ENCODE results near the gene DDX51. TPM values are rescaled to one million over a fixed set of nuclear protein-coding genes. Genes with fewer than 3 reads are reported as not detected.

The DDX51 gene
- total and polyA plus RNA-seq, 2 of the 13 experiments (the other 11 are each of a cell fraction or from before 2014, with no cell fraction given) = 10.1 TPM

GRCh38 chr12:132144115-132144809 lies at the start of gene DDX51, which contains the start of gene NOC4L (continued):
- TF ChIP-seq ZFP36L2 (CRISPR knock-in tag; IDR thresholded peaks at IDR 0.05) (no peak), RBM39 (IDR thresholded peaks at IDR 0.05; ENCODE audit: low read depth, low read length, poor library complexity, severe bottlenecking) (peak; percentile 55), SNAPC5 (CRISPR knock-in tag; IDR thresholded peaks at IDR 0.05; ENCODE audit: borderline replicate concordance) (no peak), ZNF460 (CRISPR knock-in tag; IDR thresholded peaks at IDR 0.05; ENCODE audit: borderline replicate concordance) (no peak), ATF5 (CRISPR knock-in tag; IDR thresholded peaks at IDR 0.05; ENCODE audit: low read depth) (no peak), ZMAT3 (CRISPR knock-in tag; conservative IDR thresholded peaks at IDR 0.05) (0 out of 2 replicates have a peak, but pooled peaks have one; percentile 62), MXD1 (CRISPR knock-in tag; IDR thresholded peaks at IDR 0.05) (peak; percentile 96), SIX1 (CRISPR knock-in tag; IDR thresholded peaks at IDR 0.05; ENCODE audit: borderline replicate concordance) (no peak), GFI1 (CRISPR knock-in tag; IDR thresholded peaks at IDR 0.05; ENCODE audit: borderline replicate concordance) (no peak), HOXA3 (CRISPR knock-in tag; IDR thresholded peaks at IDR 0.05) (peak; percentile 100), DBP (CRISPR knock-in tag; IDR thresholded peaks at IDR 0.05; ENCODE audit: not compliant biosample characterization) (no peak), NFKB2 (CRISPR knock-in tag; IDR thresholded peaks at IDR 0.05; ENCODE audit: borderline replicate concordance) (peak; percentile 64; the same call in 1 of the 2 replicates), ELF1 (CRISPR knock-in tag; IDR thresholded peaks at IDR 0.05) (peak; percentile 92), PHB2 (IDR thresholded peaks at IDR 0.05; ENCODE audit: partially characterized antibody) (no peak), ZNF644 (CRISPR knock-in tag; IDR thresholded peaks at IDR 0.05; ENCODE audit: low read depth) (no peak), ZNF280B (CRISPR knock-in tag; IDR thresholded peaks at IDR 0.05; ENCODE audit: borderline replicate concordance) (no peak), SCMH1 (CRISPR knock-in tag; IDR thresholded peaks at IDR 0.05; ENCODE audit: borderline replicate concordance) (no peak), ZNF251 (CRISPR knock-in tag; IDR thresholded peaks at IDR 0.05) (no peak), JDP2 (CRISPR knock-in tag; IDR thresholded peaks at IDR 0.05; ENCODE audit: borderline replicate concordance) (no peak), CC2D1A (CRISPR knock-in tag; IDR thresholded peaks at IDR 0.05) (no peak), ATM (IDR thresholded peaks at IDR 0.05; ENCODE audit: borderline replicate concordance) (no peak), GTF3A (CRISPR knock-in tag; conservative IDR thresholded peaks at IDR 0.05) (peak; percentile 84; the same call in 1 of the 2 replicates), ZFY (CRISPR knock-in tag; IDR thresholded peaks at IDR 0.05) (peak; percentile 89), PLSCR1 (CRISPR knock-in tag; IDR thresholded peaks at IDR 0.05; ENCODE audit: borderline replicate concordance) (no peak), ZNF816 (CRISPR knock-in tag; IDR thresholded peaks at IDR 0.05; ENCODE audit: borderline replicate concordance) (no peak), REL (CRISPR knock-in tag; conservative IDR thresholded peaks at IDR 0.05) (peak; percentile 52; the same call in 1 of the 2 replicates)
